Measurements from ENCODE around the gene RALGAPA2.
"Not testable (repeated sequence)": the region's sequence is repeated elsewhere in the genome, so short reads cannot be mapped to it uniquely, and the experiment has no call there.

Gene RALGAPA2

DNA sequence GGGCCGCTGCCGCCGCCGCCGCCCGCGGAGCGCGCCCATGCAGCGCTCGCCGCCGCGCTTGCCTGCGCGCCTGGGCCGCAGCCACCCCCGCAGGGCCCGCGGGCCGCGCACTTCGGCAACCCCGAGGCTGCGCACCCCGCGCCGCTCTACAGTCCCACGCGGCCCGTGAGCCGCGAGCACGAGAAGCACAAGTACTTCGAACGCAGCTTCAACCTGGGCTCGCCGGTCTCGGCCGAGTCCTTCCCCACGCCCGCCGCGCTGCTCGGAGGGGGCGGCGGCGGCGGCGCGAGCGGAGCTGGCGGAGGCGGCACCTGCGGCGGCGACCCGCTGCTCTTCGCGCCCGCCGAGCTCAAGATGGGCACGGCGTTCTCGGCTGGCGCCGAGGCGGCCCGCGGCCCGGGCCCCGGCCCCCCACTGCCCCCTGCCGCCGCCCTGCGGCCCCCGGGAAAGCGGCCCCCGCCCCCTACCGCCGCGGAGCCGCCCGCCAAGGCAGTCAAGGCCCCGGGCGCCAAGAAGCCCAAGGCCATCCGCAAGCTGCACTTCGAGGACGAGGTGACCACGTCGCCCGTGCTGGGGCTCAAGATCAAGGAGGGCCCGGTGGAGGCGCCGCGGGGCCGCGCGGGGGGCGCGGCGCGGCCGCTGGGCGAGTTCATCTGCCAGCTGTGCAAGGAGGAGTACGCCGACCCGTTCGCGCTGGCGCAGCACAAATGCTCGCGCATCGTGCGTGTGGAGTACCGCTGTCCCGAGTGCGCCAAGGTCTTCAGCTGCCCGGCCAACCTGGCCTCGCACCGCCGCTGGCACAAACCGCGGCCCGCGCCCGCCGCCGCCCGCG lies 343.8 kb downstream of the RALGAPA2 start:
- no peak for DNase-seq (ENCODE audit: low read depth, low spot score)

- DNase-seq (ENCODE audit: low read depth, low spot score): no peak
These were observed 344.6 kb downstream of the RALGAPA2 start, which contains the start of gene INSM1 for GRCh38 chr20:20367575-20368417. Gene INSM1 (plus strand): TSS chr20:20368104. CDS start chr20:20368268, 164 bp downstream.

DNA sequence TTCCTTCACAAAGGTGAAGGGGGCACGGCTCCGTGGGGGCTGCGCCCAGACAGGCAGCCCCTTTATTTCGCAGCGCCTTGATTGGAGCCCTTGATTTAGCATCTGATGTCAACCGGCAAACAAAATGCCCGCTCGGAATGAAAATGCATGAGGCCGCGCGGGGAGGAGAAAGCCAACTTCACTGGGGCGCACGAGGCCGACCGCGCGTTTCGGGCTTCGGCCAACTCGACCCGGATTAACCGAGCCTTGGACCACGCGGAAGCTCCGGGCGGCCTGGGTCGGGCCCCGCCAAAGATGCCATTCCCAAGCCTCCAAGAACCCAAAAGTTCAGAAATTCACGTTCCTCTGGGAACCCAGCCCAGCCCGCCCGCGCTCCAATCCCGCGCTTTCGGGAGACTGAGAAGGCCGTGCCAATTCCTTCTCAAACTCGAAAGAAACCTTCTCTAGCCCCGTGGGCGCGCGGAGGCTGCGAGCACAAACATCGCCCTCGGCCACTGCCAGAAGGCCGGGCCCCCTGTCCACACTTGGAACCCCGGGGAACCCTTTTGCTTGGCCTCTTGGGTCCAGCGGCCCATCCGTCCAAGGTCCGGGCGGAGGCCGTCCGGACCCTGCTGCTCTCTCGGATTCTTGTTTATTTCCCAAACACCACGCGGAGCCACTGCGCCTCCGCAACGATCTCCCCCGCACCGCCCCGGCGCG lies 345.4 kb downstream of the RALGAPA2 start:
- DNase-seq (ENCODE audit: low read depth, low spot score): no peak

DNA sequence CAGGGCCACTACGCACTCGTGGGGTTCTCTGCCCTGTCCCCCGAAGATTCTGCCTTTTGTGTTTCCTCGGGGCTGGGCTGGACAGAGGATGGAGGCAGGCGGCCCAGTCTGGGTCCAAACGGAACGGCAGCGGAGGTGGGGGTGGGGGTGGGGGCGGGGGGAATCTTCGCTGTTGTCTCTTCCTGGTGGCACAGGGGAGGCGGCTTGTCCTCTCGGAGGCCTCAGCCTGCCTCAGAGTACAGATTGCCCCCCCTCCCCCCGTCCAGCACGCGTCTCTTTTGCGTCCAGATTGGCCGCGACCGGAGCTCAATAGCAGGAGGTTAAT lies 345.9 kb downstream of the RALGAPA2 start:
- DNase-seq (ENCODE audit: low read depth, low spot score): no peak

DNA sequence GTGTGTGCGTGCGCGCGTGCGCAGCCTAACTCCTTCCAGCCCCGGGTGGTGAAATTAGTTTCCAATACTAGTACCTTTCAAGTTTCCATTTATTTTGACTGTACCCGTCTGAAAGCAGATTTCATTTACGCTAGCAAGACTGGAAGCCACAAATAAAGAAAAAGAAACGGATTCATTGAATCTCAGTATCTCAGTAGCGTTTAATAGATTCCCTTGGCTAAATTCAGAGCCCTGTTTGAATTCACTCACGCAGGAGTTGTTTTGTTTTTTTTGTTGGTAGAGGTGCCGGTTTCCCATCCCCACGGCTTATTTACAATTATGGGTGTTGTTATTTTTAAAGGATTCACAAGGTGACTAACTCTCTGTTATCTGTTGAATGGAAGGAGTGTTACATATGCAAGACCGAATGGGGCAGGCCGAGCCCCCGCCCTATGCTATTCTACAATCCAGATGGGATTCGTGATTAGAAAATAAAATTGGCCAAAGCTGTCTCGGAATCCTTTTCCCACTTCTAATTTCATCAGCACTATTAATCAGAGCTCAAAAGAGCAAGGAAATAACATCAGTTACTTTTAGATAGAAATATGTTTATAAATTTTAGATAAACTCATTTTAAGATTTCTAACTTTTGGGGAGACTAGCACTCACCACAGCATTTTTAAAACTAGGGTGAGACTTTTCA lies 346.8 kb downstream of the RALGAPA2 start:
- DNase-seq (ENCODE audit: low read depth, low spot score): no peak

GRCh38 chr20:20364593-20365479 lies 347.6 kb downstream of the RALGAPA2 start:
- DNase-seq (ENCODE audit: low read depth, low spot score): no peak

- no peak for DNase-seq (ENCODE audit: low read depth, low spot score)
These were observed 348.4 kb downstream of the RALGAPA2 start for GRCh38 chr20:20363799-20364592.

GRCh38 chr20:20363434-20363798 lies 349.0 kb downstream of the RALGAPA2 start:
- no peak for DNase-seq (ENCODE audit: low read depth, low spot score)

- DNase-seq (ENCODE audit: low read depth, low spot score): no peak
These were observed 349.5 kb downstream of the RALGAPA2 start for GRCh38 chr20:20362774-20363433.

DNA sequence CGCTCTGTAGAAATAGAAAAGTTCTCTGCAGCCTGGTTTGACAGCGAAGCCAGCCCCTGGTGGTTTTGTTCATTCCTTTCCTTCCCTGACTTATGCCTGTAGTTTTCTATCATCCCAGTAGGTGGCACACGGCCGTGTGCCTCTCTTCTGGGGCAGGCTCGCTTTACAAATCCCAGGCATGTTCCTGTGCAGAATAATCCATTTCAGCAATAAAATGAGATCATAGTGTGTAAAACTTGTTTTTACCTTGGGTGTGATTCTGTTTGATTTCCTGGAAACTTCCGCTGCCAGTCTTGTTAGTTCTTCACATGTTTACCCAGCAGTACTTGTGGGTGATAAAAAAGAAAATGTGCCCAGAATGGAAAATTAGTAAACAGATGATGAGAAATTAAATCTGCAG lies 352.0 kb downstream of the RALGAPA2 start:
- DNase-seq (ENCODE audit: low read depth, low spot score): peak; percentile 56

DNA sequence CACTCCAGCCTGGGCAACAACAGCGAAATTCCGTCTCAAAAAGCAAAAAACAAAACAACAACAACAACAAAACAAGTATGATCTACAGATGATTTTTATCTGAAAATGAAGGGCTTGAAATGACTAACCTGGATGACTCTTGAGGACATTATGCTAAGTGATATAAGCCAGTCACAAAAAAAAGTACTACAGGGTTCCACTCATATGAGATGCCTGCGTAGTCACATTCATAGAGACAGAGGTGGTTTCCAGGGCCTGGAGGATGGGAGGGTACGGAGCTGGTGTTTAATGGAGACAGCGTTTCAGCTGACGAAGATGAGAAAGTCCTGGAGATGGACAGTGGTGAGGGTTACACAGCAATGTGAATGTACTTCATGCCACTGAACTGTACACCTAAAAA lies 352.8 kb downstream of the RALGAPA2 start:
- DNase-seq (ENCODE audit: low read depth, low spot score): no peak

DNA sequence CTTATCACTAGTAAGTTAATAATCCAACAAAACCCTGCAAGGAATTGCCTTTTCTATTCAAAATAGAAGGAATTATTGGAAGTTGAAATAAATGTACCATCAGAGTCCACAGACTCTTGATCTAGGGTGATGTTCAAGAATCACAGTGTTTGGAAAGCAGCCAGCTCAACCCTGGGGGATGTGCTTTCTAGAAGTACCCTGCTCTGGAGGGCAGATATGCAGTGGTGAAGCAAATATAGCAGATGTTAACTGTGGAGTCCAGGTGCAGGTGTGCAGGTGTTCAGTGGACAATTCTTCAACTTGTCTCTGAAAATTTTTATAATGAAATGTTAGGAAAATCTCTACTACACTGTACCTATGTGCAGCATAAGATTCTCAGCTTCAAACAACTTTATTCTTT lies 353.6 kb downstream of the RALGAPA2 start:
- no peak for DNase-seq (ENCODE audit: low read depth, low spot score)

- not testable (repeated sequence) for DNase-seq (ENCODE audit: low read depth, low spot score)
These were observed 356.9 kb downstream of the RALGAPA2 start for GRCh38 chr20:20355503-20355902.

DNA sequence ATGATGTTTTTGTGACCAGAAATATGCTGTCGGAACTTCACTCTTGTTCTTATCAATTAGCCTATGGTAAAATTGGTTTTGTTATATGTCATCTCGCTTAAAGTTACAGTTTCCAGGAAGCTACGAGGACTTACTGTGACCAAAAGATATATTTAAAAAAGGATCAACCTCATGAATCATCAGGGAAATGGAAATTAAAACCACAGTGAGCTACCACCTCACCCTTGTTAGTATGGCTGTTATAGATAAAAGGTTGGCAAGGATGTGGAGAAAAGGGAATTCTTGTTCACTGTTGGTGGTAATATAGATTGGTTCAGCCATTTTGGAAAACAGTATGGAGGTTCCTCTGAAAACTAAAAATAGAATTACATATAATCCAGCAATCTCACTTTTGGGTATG lies 358.9 kb downstream of the RALGAPA2 start:
- no peak for DNase-seq (ENCODE audit: low read depth, low spot score)

DNA sequence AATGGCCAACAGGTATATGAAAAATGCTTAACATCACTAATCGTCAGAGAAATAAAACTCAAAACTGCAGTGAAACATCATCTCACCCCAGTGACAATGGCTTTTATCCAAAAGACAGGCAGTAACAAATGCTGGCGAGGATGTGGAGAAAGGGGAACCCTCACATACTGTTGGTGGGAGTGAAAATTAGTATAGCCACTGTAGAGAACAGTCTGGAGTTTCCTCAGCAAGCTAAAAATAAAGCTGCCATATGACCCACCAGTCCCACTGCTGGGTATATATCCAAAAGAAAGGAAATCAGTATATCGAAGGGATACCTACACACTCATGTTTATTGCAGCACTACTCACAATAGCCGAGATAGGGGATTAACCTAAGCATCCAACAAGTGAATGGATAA lies 368.0 kb downstream of the RALGAPA2 start:
- no peak for DNase-seq (ENCODE audit: low read depth, low spot score)

DNA sequence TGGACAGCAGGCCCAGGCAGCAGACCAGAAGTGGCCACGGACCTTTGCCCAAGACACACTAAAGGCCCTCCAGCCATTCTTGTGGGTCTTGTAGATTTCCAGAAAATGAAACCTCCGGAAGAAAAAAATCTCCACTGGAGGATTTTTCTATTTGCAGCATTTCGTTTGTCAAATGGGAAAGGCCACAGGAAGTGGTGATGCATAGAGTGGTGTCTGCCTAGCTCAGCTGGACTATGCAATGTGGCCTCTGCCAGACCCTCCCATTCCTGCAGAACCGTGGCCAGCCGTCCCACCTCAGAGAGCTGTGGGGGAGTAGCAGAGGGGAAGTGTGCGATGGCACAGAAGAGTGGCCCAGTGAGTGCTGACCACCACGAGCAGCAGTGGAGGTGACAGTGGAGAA lies 368.5 kb downstream of the RALGAPA2 start:
- no peak for DNase-seq (ENCODE audit: low read depth, low spot score)

All from smooth muscle cell of the brain vasculature (primary cell).